Hypothalamus (tissue), 51 donors: Measurements from ENCODE around the gene CCS.
"Not testable (repeated sequence)": the region's sequence is repeated elsewhere in the genome, so short reads cannot be mapped to it uniquely, and the experiment has no call there.

Experiments used
- DNase-seq, 51 donors: peaks; one replicate each; lab custom pipeline; 2025; lab: John Stamatoyannopoulos, UW

Gene CCS

GRCh38 chr11:66624450-66624849 lies 31.5 kb downstream of the CCS start:
- no peak for DNase-seq

- no peak for DNase-seq
These were observed 32.2 kb downstream of the CCS start for GRCh38 chr11:66625041-66625751.

GRCh38 chr11:66625752-66626149 lies 32.8 kb downstream of the CCS start:
- DNase-seq, result no peak

GRCh38 chr11:66626382-66626781 lies 33.4 kb downstream of the CCS start:
- DNase-seq, result no peak

- no peak for DNase-seq
These were observed 33.9 kb downstream of the CCS start for GRCh38 chr11:66626926-66627325.

GRCh38 chr11:66628061-66628603 lies 35.1 kb downstream of the CCS start:
- no peak for DNase-seq

GRCh38 chr11:66629356-66629755 lies 36.4 kb downstream of the CCS start:
- no peak for DNase-seq

GRCh38 chr11:66631883-66632282 lies 38.9 kb downstream of the CCS start:
- no peak for DNase-seq

- DNase-seq, result no peak
These were observed 40.0 kb downstream of the CCS start for GRCh38 chr11:66632952-66633351.

- no peak for DNase-seq
These were observed 43.4 kb downstream of the CCS start for GRCh38 chr11:66636411-66636810.

GRCh38 chr11:66637557-66638176 lies 44.7 kb downstream of the CCS start:
- DNase-seq, result peak in 1 of 51 donors; percentile 17

GRCh38 chr11:66638177-66639065 lies 45.4 kb downstream of the CCS start, which contains the start of gene RBM4:
Gene RBM4, plus strand, starts transcription at chr11:66638703. Its CDS starts 1,009 bp downstream, at chr11:66639712.
- DNase-seq, result peak; percentile 78 to 100 (median 98)

GRCh38 chr11:66639066-66639813 lies 46.3 kb downstream of the CCS start:
- DNase-seq, result peak in 10 of 51 donors; percentile 33 to 74 (median 50)

GRCh38 chr11:66639814-66640340 lies 46.9 kb downstream of the CCS start:
- DNase-seq, result not testable (repeated sequence)

- no peak for DNase-seq
These were observed 48.8 kb downstream of the CCS start for GRCh38 chr11:66641834-66642233.

- DNase-seq, result no peak
These were observed 50.9 kb downstream of the CCS start for GRCh38 chr11:66643745-66644437.

- DNase-seq, result no peak
These were observed 53.8 kb downstream of the CCS start for GRCh38 chr11:66646828-66647227.

- no peak for DNase-seq
These were observed 56.9 kb downstream of the CCS start for GRCh38 chr11:66649903-66650302.

- no peak for DNase-seq
These were observed 58.0 kb downstream of the CCS start for GRCh38 chr11:66651016-66651415.
